Bone marrow (tissue), 2 donors: Measurements from ENCODE around the gene PRLR.

ENCODE experiments used
- DNase-seq, 2 donors: peaks; one replicate each; lab custom pipeline; 2025; lab: John Stamatoyannopoulos, UW

Gene PRLR

DNA sequence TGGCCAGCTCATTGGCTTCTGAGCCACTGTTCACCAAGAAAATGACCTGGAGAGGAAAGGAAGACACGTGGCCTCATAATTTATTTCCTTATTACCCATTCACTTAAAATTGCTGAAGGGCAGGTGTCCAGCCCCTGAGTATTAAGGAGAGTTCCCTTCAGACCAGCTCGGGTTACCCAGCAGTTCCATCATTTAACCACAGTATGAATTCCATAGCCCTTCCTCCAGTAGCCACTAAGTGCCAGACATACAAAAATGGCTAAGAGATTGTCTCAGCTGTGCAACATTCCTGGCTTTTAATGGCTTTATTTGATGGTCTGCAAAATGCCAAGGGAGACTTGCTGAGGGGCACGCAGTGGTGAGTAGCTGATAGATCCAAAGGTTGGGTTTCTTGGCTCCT, 195.0 kb downstream of the PRLR start:
- DNase-seq, result no peak

DNA sequence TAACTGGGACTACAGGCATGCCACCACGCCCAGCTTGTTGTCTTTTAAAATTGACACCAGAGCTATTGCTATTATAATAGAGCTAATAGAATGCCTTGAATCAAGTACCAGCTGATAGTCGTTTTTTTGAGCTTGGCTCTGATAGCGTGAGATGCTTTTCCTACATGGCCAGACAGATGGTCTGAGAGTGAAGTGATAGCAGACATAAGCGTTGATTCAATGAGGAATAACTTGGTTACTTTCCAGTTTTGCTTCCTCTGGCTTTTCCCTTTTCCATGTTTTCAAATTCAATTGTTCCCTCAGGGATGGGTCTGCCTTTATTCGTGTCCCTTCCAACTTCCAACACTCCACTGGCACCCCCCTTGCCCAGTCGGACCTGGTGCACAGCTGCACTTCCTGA, 197.9 kb downstream of the PRLR start:
- DNase-seq, result no peak

DNA sequence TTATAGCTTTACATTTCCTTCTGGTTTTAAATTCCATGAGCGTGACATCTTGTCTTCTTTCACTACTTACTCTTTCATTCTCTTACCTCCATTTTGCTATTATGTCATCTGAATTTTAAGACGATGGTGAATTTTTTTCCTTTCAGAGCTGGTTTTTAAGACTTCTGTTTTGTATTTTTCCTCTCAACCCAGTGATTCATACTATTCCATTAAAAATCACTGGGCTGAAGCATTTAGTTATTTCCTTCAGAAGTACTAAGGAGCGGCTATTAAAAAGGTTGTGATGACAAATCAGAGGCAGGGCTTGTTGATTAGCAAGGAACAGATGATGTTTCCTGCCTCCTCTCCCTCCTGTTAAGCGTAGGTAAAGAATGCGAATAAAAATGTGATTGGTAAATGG, 199.0 kb downstream of the PRLR start:
- no peak for DNase-seq

DNA sequence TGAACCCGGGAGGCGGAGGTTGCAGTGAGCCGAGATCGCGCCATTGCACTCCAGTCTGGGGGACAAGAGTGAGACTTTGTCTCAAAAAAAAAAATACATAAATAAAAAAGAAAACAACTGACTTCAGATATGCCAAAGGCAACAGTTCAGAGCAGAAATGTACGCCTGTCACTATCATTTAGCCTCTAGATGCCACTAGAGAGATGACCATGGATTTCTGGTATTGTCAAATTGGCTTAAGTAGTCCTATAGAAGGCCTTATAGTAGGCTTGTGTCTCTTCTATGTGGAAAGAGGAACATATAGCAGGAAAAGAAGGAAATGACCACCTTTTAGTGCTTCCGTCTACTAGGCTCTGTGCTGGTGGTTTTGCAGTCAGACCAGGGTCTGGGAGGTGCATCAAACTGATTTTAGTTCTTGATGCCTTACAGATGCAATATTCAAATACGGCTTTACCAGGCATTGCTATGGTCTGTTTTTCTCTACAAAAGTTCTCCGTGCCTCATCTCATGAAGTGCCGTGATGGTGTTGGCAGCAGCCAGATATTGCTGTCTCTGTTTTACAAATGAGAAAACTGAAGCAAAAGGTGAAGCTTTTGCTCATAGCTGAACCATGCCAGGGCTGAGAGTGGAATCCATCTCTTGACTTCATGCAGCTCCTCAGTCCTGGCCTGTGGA, 199.7 kb downstream of the PRLR start:
- DNase-seq, result no peak

DNA sequence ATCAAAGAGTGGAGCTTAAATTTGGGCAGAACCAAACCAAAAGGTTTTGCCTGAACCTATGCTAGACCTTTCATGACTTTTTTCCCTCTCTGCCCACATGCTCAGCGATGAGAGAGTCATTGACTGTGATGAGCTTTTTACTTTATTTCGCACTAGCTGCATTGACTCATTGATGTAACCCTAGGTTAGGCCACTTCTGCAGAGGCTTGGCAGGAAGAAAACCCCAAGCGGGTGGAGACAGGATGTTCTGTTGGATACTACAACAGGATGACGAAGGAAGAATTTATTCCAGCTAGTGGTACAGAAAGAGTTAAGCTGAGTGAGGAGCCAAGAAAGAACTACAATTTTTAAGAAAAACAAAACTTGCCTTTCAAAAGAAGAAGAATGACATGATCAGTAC, 201.0 kb downstream of the PRLR start:
- DNase-seq, result no peak

DNA sequence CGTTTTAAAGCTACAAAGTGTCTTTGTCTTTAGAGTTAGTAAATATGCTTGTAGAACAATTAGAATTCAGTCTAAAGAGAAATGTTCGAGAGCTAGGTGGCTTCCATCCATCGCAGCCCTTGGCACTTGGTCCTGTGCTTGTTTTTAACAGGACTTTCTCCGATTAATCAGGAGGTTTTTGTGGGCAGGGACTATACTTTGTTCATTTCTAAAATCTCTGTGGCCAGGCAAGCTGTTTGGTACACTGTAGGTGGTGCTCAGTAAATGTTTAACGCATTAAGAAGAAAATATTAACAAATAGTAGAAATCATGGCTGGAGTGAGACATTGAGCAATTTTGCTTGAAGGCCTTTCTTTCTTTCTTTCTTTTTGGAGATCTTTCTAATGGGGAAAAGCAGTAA, 203.3 kb downstream of the PRLR start:
- DNase-seq, result no peak

DNA sequence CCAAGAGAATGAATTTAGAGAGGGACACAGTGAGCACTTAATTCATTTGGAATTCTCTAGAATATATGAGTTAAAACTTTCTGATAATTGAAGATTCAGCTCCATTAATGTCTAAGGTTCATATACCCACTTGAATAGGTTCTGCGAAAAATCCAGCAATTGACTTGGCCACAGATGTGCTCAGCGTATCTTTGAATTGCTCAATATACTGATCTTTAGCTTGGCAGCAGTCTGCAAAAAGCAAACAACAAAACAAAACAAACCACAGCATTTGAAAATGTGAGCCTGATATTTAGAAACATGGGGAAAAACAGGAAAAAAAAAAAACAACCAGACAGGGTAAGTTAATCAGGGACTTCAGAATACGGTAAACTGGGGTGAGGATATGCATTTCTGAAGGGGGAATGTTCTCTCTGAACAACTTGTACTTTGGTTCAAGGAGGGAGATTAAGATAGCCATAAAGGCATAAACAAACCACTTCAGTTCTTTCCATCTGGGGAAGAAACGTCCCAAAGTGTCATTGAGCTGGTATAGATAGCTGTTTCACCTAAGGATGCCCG, 203.9 kb downstream of the PRLR start:
- no peak for DNase-seq

DNA sequence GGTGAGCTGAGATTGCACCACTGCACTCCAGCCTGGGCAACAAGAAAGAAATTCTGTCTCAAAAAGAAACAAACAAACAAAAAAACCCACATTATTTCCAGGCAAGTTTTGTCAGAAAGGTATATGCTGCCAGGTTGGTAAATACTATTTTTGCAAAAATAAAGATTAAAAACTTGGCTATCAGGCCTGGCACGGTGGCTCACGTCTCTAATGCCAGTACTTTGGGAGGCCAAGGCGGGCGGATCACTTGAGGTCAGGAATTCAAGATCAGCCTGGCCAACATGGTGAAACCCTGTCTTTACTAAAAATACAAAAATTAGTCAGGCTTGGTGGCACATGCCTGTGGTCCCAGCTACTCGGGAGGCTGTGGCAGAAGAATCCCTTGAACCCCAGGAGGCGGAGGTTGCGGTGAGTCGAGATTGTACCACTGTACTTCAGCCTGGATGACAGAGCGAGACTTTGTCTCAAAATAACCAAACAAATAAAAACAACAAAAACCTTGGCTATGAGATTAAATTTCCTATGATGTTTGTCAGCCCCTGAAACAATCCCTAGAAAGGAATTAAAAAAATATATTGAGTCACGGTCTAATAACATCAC, 205.3 kb downstream of the PRLR start:
- no peak for DNase-seq

DNA sequence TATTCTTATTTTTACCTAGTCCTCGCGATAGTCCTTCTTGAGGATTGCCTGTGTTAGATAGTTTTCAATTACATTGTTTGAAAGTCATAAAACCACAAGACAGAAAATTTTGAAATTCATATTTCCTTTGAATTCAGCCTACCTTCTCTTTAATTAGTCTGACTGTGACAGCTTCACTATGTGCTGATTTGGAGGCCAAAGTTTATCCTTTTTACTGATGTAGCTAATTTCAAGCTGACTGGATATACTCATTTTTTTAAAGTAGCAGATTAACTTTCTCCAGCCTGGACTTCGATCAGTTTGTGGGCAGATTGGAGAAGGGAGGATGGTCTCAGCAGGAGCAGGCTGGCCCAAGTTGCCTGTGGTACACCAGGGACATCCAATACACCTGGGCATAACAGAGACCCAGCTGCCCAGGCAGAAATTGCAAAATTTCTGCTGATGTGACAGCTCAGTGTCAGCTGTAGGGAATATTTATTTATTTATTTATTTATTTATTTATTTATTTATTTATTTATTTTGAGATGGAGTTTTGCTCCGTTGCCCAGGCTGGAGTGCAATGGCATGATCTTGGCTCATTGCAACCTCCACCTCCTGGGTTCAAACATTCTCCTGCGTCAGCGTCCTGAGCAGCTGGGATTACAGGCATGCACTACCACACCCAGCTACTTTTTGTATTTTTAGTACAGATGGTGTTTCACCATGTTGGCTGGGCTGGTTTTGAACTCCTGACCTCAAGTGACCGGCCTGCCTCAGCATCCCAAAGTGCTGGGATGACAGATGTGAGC, 206.7 kb downstream of the PRLR start:
- no peak for DNase-seq

DNA sequence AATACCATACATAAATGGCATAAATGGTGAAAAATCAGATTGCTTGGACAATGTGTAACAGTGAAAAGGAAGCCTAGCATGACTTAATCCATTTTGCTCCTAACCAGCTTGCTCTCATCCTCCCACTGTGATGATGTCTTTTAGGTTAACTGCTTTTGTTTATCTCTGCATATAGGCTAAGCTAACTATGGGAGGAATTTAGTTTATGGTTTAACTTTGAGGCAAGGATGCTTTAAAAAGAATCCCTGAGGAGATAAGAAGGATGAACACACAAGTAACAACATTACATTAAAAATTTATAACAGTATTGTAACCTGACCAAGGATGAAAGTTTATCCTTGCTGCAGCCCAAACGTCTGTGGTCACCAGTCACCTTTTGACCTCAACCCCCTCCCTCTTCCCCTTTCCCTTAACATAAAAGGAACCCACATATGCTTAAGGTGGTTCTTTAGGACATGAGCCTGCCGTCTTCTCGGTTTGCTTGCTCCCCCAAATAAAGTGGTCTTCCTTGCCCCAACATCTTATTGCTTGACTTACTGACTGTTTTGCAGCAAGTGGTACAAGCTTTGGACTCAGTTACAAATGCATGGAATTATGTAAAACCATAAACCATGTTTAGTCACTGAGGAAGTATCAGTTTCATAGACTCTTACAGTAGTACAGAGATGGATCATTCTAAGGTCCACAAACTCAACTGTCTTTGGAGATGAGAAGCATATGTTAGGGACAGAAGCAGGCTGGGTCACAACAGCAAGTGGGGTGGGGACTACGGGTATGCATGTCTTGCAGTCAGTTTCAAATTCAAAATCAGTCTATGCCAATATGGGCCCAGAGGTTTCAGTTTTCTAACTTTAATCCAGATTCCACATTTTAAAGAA, 213.9 kb downstream of the PRLR start:
- DNase-seq, result no peak

DNA sequence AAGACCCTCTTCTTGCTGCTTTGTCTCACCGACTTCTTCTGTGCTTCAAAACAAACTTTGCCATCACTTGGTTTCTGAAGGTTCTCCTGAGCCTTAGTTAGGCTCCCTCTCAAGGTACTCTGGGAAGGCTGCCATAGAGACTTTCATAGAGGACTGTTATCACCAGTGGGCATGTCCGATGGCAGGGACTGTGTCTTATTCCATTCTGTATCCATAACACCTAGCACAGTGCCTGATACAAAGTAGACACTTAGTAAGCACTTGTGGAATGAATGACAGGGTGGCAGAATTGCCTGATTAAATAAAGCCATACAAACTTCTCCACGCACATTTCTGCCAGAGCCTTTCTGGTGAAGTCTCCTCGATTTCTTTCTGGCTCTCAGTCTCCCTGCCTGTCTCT, 215.2 kb downstream of the PRLR start:
- no peak for DNase-seq

DNA sequence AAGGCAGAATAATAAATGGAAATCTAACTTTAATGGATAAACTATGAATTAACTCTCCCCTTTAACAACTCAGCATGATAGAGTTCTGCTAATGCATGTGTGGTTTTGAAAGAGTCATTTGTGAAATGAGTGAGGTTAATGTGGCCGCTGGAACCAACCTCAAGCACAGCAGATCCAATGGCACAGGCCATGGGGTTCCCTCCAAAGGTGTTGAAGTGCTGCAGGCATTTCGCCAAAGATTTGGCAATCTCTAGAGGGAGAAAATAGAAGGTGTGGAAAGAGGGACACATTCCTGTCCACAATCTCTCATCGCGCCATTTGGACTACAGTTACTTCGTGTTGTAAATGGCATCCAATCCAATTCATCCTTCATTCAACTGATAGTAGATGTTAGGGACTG, 217.5 kb downstream of the PRLR start:
- no peak for DNase-seq

DNA sequence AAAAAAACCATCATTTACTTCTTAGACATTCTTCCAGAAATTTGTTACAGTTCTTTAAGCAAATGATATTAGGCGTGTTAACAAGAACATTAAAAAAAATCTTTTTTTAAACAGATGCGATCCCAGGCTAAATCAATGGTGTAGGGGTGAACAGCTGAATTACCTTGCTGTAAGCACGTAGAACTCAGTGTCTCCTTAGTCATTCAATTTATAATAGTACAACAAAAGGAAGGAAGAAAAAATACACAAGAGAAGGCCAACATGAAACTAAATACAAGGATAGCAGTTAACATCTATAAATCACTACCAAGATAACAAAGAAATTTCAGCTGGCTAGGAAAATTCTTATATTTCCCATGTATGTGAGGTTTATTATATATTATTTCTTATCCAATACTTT, 217.9 kb downstream of the PRLR start:
- no peak for DNase-seq

DNA sequence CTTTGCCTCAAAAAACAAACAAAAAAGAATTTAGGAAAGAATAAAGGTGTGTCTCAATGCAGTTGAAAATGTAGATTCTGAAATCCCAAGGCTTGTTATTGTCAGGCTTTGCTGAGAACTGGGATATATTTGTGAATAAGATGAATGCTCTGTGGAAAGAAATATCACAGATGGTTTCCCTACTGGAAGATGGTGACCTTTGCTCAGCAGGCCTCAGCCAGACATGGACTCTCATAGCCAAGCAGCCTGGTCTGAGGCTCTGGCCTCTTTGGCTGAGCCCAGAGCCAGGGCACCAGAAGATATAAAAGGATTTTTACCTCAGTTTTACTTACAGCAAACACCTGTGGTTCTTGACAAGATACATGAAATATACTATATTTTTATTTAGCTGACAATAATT, 219.6 kb downstream of the PRLR start:
- no peak for DNase-seq

DNA sequence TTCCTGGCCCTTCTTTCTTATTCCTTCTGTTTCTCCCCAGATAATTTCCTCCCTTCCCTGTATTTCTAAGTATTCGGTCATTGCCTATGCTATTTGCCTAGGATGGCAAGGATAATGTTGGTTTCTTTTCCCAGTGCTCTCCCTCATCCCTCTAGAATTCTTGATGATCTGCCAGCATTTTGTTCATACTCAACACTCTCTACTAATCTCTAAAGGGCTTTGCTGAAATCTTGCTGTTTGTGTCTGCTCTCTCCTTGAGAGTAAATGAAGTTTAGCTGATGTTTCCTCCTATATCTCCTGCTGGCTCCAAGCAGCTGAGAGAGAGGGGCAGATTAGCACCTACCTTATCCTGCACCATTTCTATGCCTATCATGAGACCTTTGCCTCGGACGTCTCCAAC, 220.6 kb downstream of the PRLR start:
- no peak for DNase-seq

DNA sequence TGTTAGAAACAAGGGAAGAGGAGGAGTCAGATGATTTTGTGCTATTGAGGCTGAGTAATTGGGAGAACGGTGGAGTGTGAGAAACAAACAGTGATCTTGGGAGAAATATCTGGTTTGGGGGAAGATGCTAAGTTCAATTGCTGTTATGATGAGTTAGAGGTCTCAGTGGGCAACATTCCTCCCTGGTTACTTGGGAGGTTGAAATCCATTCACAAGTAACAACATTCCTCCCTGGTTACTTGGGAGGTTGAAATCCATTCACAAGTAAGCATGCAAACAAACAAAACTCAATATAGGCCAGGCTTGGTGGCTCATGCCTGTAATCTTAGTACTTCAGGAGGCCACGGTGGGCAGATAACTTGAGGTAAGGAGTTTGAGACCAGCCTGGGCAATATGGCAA, 221.3 kb downstream of the PRLR start:
- no peak for DNase-seq

DNA sequence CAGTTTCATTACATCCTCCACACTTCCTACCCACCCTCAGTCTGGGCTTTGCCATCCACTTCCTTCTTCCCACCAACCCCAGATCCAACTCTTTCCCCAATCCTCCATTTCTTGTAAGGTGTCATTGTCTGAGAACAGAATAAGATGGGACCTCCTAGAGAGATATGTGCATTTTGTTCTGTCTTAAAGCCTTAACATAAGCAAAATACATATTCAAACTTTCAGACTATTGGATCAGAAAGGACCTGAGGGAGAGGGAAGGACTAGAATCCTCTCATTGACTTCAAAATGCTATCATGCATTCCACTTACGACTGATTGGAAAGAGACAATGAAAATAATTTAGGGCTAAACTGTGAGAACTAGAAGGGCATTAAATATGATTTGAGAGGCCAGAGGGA, 225.5 kb downstream of the PRLR start:
- no peak for DNase-seq

DNA sequence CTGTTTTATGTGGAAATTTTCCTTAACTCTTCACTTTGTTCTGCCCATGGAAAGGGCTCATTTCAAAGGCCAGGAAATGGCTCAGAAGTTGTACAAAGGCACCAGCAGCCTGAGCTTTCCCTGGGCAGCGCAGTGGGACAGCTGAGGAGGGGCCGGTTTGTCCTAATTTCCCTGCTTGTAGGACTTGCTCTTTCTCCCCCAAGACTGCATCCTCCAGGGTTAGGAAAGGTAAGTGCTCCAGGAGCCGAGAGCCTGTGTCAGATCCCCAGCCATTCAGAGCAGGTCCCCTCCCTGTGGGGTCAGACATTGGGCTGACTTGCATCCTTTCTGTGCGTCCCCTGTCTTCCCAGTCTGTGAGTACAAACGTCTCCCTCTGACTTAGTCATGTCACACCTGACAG, 226.1 kb downstream of the PRLR start:
- no peak for DNase-seq

DNA sequence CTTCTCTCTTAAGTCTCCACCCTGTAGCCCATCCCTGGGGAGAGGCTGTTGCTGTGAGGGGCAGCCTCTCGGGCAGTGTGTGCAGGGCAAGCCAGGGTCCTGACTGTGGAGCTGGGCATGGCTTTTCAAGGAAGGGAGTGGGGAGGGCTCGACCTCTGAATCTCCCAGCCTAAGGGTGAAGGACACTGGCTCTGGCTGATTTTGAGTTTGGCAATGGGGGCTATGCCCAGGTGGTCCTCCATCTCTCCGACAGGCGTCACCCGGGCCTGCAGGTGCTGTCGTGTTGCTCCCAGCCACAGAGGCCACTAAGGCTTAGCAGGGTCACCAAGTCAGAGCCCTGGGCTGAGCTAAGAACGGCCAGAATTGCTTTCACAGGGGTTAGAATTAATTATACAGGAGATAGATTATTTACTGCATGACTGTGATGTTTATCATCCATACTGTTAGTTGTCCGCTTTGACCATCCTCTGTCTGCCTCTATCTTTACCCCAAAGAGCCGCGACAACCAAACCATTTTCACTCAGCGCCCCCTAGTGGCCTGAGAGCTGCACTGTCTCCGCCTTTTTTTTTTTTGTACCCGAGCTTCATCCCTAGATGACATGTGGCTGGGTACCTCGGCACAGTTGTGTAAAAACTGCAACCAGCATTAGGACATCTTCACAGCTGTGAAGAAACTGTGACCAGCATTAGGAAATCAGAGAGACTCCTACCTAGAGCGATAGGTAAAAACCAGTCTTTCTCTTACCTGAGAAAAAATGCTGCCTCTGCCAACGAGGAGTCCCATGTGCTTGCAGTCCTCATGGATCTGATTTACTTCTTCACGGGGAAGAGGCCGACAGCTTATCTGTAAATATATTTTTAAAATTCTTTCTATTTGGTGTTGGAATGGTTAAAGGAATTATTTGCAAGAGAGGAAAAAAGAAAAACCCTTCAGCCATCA, 227.0 kb downstream of the PRLR start:
- peak in 1 of 2 donors; percentile 1 for DNase-seq

DNA sequence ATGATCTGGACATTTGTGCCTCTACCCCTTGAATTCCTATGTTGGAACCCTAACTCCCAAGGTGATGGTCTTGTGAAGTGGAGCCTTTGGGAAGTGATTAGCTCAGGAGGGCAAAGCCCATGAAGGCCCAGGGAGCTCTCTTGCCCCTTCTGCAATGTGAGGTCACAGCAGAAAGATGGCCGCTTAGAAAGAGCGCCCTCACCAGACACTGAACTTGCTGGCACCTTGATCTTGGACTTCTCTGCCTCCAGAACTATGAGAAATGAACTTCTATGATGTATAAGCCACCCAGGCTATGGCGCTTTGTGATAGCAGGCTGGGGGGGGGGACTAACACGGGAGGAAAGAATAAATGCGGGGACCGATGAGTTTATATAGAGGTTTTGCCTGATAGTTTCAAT, 227.8 kb downstream of the PRLR start:
- no peak for DNase-seq

DNA sequence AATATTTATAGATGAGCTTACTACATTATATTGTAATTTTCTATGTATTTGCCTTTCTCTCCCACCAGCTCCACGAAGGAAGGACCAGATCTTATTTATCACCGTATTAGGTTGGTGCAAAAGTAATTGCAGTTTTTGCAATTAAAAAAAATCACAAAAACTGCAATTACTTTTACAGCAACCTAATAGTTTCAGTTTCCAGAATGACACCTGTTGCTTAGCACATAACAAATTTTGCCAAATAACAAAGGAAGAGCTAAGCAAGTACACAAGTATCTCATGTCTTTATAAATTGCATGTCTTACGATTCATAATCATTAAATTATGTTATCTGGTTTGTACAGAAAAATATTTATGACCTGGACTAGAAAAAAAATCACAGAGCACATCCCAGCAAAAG, 228.4 kb downstream of the PRLR start:
- no peak for DNase-seq
